ENCODE results near the gene CPA5. TPM values are rescaled to one million over a fixed set of nuclear protein-coding genes. Genes with fewer than 3 reads are reported as not detected.
A peak's percentile ranks its signal among the peaks of the same experiment; 100 is the strongest.

CPA5 gene
- total and polyA plus RNA-seq, 9 of the 15 experiments (the other 6 are each of a cell fraction or from before 2014, with no cell fraction given): 0.13 to 2.4 (median 0.91) TPM

DNA sequence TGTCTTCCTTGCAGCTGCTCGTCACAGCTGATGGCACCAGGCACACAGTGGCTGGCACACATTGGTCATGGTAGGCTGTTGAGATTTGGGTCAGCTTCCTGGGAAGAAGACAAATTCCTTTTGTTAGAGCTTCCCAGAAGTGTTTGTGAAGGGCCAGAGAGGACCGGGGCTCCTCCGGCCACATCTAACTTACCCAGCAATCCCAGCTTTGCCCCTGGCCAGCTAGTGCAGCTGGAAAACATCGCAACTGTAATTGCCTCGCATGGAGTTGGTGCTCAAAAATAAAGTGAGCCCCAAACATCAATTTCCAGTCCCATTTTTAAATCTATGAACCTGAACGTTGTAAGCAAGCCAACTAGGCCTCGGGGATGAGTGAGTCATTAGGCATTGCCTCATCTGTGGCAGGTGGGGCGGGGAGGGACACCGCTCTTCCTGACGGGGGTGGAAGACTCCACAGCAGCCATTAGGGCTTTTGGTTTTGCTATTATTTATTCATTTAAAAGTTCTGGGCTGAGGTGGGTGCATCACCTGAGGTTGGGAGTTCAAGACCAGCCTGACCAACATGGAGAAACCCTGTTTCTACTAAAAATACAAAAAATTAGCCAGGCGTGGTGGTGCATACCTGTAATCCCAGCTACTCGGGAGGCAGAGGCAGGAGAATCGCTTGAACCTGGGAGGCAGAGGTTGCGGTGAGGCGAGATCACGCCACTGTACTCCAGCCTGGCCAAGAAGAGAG is 12.4 kb downstream of the CPA5 start (continued):
- TF ChIP-seq TRIM24 (IDR thresholded peaks at IDR 0.05) (peak in 1 of 2 experiments; percentile 57; a peak in 1 of 4 replicates), FOSL1 (tag; conservative IDR thresholded peaks at IDR 0.05) (peak; percentile 76), JUND (IDR thresholded peaks at IDR 0.05; ENCODE audit: borderline replicate concordance, low read depth, low read length) (peak; percentile 92), JUND (tag; IDR thresholded peaks at IDR 0.05; ENCODE audit: borderline replicate concordance, low read depth, low read length) (peak; percentile 78; the same call in 1 of the 3 replicates)
- TF ChIP-seq, protein P1, sequence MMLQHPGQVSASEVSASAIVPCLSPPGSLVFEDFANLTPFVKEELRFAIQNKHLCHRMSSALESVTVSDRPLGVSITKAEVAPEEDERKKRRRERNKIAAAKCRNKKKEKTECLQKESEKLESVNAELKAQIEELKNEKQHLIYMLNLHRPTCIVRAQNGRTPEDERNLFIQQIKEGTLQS (IDR thresholded peaks at IDR 0.05): peak; percentile 94
- TF ChIP-seq, protein P1 (CRISPR knock-in tag; conservative IDR thresholded peaks at IDR 0.05): peak; percentile 60; the same call in 1 of the 2 replicates

DNA sequence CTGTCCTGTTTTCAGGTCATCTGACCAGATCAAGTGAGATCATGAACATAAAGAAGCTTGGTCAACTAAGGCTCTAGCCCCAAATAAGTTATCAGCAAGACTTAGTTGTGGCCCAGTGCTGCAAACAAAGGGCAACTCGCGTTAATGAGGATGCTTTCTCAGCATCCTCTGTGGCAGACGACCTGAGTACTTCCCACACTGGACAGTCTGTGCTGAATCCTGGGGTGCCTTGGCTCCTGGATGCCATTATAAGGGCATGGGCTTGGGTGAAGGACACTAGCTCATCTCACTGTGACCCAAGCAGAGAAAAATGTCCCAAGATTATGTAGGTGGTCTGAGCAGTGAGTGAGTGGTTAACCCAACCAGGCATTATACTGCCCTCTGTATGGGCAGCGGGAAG is 13.9 kb downstream of the CPA5 start:
- ATAC-seq (no peak), FAIRE-seq (no peak), DNase-seq (ENCODE audit: extremely low read depth in 1 of 4, low spot score in 3 of 4) (no peak)
- intact Hi-C loops (cut with micrococcal nuclease) (no loop called here), in situ Hi-C loops (cut with MboI) (no loop called here)
- Histone ChIP-seq H2AFZ (ENCODE audit: low read depth, low read length) (no peak overlapping the region), H3K27me3 (ENCODE audit: control insufficient read depth in 2 of 2, insufficient read depth in 2 of 2, low read length in 2 of 2) (peaks cover 16 to 50% of the 10 kb centered on the region in 2 experiments), H4K20me1 (replicated peaks; ENCODE audit: control insufficient read depth, insufficient read depth, low read length) (no peaks in the 10 kb centered on the region), H3K4me1 (replicated peaks in 1 of 2; ENCODE audit: control insufficient read depth in 2 of 2, insufficient read depth in 2 of 2, low read length in 2 of 2) (no peaks in the 10 kb centered on the region; a peak in 1 of 5 replicates), H3K9ac (ENCODE audit: insufficient read depth in 1 of 2, low read depth in 2 of 2, low read length in 2 of 2) (no peak overlapping the region), H3K9me3 (replicated peaks; ENCODE audit: control insufficient read depth, insufficient read depth, low read depth, low read length) (peaks cover 5% of the 10 kb centered on the region; the same call in 1 of the 2 replicates), H3K27ac (ENCODE audit: extremely low read depth, low read depth, low read length) (no peak overlapping the region), H3K9me1 (ENCODE audit: control insufficient read depth, insufficient read depth, low read length) (no peaks in the 10 kb centered on the region), H3K4me2 (ENCODE audit: insufficient read depth, low read length) (no peak overlapping the region), H3K36me3 (ENCODE audit: control insufficient read depth, insufficient read depth, low read length) (no peaks in the 10 kb centered on the region), H3K4me3 (no peak overlapping the region), H3K79me2 (ENCODE audit: control insufficient read depth, insufficient read depth, low read length) (no peaks in the 10 kb centered on the region)
- 4% methylated on average over 4 of the region's 4 CpGs for WGBS (ENCODE audit: insufficient coverage, low coverage, missing lambda C conversion rate)
- ChIA-PET POLR2A (interaction anchor here (0.5 to 1.5 kb wide), 3 partner anchors 12 to 362 kb away, joined by 3 to 4 read pairs (median 3); no protein-coding TSS in a partner anchor), CTCF (ENCODE audit: low intra/inter-chr PET ratio) (no interaction called here)
- BruUV-seq (replicated peaks): no TSS peak
- TF ChIP-seq MEF2D (tag; conservative IDR thresholded peaks at IDR 0.05; ENCODE audit: low read depth) (no peak), GMEB1 (CRISPR knock-in tag; IDR thresholded peaks at IDR 0.05) (no peak), MED1 (CRISPR knock-in tag; IDR thresholded peaks at IDR 0.05; ENCODE audit: borderline replicate concordance) (no peak), ZNF445 (CRISPR knock-in tag; IDR thresholded peaks at IDR 0.05; ENCODE audit: low read depth) (no peak), TCFL5 (CRISPR knock-in tag; conservative IDR thresholded peaks at IDR 0.05) (no peak), MYNN (IDR thresholded peaks at IDR 0.05) (no peak), MYNN (CRISPR knock-in tag; IDR thresholded peaks at IDR 0.05) (no peak), ATF4 (CRISPR knock-in tag; IDR thresholded peaks at IDR 0.05) (no peak)

Data from K562 (cell line).